HPDE6-E6E7 (cell line): ENCODE data around the gene ZDBF2.
"Not testable (repeated sequence)": the region's sequence is repeated elsewhere in the genome, so short reads cannot be mapped to it uniquely, and the experiment has no call there.

ENCODE experiments used
- DNase-seq: peaks from one replicate; pipeline ENCODE4 v3.0.0; 2011; ENCODE audit warnings: missing footprints; ENCODE audit errors: extremely low spot score

The ZDBF2 gene

GRCh38 chr2:206274434-206275311, at the start of gene ZDBF2:
Gene ZDBF2, plus strand, starts transcription at chr2:206274663. Its CDS starts 7,187 bp downstream, at chr2:206281850.
- DNase-seq, result no peak

- DNase-seq, result no peak
These were observed 48.8 kb upstream of the ZDBF2 start for GRCh38 chr2:206225435-206226232.

GRCh38 chr2:206228636-206229035, 45.8 kb upstream of the ZDBF2 start:
- not testable (repeated sequence) for DNase-seq

- no peak for DNase-seq
These were observed 44.8 kb upstream of the ZDBF2 start for GRCh38 chr2:206229642-206230041.

GRCh38 chr2:206230060-206230762, 44.3 kb upstream of the ZDBF2 start:
- DNase-seq, result peak; percentile 63

GRCh38 chr2:206231669-206232286, 42.7 kb upstream of the ZDBF2 start:
- no peak for DNase-seq

GRCh38 chr2:206232287-206233035, 42.0 kb upstream of the ZDBF2 start:
- no peak for DNase-seq

GRCh38 chr2:206239157-206239556, 35.3 kb upstream of the ZDBF2 start:
- DNase-seq, result no peak

- DNase-seq, result no peak
These were observed 34.1 kb upstream of the ZDBF2 start for GRCh38 chr2:206240327-206240726.

GRCh38 chr2:206241736-206242135, 32.7 kb upstream of the ZDBF2 start:
- no peak for DNase-seq

GRCh38 chr2:206245265-206245672, 29.2 kb upstream of the ZDBF2 start:
- DNase-seq, result no peak

- no peak for DNase-seq
These were observed 24.2 kb upstream of the ZDBF2 start for GRCh38 chr2:206250041-206250897.

GRCh38 chr2:206253125-206253776, 21.2 kb upstream of the ZDBF2 start:
- DNase-seq, result no peak

GRCh38 chr2:206253777-206254166, 20.7 kb upstream of the ZDBF2 start:
- DNase-seq, result no peak

GRCh38 chr2:206255003-206255402, 19.5 kb upstream of the ZDBF2 start:
- no peak for DNase-seq

GRCh38 chr2:206256706-206257205, 17.7 kb upstream of the ZDBF2 start:
- DNase-seq, result no peak

GRCh38 chr2:206257350-206257749, 17.1 kb upstream of the ZDBF2 start:
- DNase-seq, result no peak

- no peak for DNase-seq
These were observed 16.6 kb upstream of the ZDBF2 start for GRCh38 chr2:206257861-206258260.

- DNase-seq, result not testable (repeated sequence)
These were observed 15.8 kb upstream of the ZDBF2 start for GRCh38 chr2:206258615-206259014.
